IPS DF 4.7 (cell line): ENCODE measurements around the gene CCT6B.
A peak's percentile ranks its signal among the peaks of the same experiment; 100 is the strongest.
"Not testable (repeated sequence)": the region's sequence is repeated elsewhere in the genome, so short reads cannot be mapped to it uniquely, and the experiment has no call there.

Experiments used
- DNase-seq: peaks from one replicate; pipeline ENCODE4 v3.0.0-alpha.2; 2013; ENCODE audit warnings: low spot score; ENCODE audit errors: extremely low read depth

Gene CCT6B, protein sequence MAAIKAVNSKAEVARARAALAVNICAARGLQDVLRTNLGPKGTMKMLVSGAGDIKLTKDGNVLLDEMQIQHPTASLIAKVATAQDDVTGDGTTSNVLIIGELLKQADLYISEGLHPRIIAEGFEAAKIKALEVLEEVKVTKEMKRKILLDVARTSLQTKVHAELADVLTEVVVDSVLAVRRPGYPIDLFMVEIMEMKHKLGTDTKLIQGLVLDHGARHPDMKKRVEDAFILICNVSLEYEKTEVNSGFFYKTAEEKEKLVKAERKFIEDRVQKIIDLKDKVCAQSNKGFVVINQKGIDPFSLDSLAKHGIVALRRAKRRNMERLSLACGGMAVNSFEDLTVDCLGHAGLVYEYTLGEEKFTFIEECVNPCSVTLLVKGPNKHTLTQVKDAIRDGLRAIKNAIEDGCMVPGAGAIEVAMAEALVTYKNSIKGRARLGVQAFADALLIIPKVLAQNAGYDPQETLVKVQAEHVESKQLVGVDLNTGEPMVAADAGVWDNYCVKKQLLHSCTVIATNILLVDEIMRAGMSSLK

DNA sequence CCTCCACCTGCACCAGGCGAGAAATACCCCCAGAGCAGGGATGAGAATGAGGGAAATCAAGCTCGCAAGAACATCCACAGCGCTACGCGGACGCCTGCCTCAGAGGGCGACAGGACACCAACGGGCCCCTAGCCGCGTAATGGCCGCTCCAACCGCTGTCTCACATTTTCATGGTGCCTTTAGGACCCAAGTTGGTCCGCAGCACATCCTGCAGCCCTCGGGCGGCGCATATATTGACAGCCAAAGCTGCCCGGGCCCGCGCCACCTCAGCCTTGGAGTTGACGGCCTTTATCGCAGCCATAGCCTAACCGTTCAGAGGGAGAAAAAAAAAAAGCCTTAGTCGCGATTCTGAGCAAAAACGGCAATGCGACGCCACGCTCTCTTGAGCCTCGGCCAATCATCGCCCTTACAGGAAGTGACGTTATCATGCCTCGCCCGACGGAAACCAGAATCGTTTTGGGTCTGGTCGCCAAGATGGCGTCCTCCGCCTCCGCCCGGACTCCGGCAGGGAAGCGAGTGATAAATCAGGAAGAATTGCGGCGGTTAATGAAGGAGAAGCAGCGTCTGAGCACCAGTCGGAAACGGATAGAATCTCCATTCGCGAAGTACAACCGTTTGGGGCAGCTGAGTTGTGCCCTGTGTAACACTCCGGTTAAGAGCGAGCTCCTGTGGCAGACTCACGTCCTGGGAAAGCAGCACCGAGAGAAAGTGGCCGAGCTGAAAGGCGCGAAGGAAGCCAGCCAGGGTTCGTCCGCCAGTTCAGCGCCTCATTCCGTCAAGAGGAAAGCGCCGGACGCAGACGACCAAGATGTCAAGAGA, at the start of gene CCT6B, which contains the start of gene ZNF830:
CCT6B (minus strand) TSS at position 368 of the 819 bp plus-strand sequence; CDS start at position 301, 67 bp downstream.
ZNF830 (plus strand) TSS at position 448 of the 819 bp plus-strand sequence; CDS start at position 475, 27 bp downstream.
- peak; percentile 80 for DNase-seq

DNA sequence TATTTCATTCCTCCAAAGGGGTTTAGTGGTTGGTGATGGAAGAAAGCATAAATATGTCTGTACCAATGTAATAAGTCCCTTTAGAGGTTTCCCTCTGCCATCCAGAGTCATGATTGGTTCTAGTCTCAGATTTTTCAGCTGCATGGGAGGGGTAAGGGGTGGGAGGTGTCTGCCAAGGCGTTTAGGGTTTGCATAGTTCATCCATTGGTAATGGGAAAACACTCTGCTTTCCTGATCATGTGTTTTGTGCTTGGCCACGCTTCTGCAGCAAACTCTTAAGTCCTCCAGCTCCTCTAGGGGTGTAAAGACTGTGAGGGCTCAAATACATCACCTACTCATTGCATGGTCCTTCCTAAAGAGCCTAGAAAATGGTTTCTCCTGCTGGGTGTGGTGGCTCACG, 48.8 kb upstream of the CCT6B start:
- no peak for DNase-seq

DNA sequence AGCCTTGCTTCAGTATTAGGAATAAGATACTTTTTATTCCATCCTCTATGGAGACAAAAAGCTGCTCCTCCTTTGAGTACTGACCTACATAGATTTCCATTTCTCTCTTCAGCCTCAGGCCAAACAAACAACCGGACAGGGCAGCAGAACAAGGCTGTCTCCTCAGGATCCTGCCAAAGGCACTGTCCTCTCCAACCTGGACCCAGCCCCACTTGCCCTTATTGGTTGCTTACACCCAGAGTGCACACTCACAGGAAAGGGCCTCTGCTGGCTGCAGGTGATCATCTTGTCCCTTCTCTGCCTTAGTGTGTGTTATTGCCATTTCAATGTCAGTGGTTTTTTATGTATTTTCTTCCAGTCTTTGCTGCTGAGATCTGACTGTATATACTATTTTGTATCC, 45.7 kb upstream of the CCT6B start:
- DNase-seq: no peak

DNA sequence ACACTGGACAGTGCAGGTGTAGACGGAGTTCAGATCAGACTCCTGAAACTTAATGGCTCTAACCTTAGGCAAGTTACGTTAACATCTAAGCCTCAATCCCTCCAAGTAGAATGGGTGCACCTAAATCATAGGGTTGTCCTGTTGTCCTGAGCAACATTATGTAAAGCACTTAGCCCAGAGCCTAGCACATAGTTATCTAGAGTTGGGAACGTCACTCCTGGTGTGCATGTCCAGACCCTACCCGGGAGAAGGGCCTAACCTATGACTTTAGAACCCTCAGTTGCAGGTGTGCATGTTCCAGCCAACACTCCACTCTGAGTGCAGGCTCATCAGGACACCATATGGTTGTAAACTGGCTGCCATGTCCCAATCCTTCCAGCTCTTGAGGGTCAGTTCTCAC, 45.1 kb upstream of the CCT6B start:
- no peak for DNase-seq

DNA sequence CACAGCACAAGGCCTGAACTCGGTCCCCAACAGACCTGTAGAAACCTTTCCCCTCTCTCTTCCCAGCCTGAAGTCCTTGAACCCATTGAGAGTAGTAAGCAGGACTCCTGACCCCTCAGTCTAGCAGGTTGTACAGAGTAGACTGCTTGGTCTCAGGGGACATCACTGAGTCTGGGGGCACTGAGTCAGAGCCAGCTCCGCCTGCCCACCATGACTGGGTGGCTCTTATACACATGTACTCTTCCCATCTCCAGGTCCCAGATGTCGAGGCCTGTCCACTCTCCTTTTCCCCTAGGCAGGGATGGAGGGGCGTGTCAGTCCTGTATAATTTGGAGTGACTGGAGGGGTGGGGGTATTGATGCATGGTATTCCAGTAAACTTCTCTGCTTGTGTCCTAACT, 42.5 kb upstream of the CCT6B start:
- no peak for DNase-seq

DNA sequence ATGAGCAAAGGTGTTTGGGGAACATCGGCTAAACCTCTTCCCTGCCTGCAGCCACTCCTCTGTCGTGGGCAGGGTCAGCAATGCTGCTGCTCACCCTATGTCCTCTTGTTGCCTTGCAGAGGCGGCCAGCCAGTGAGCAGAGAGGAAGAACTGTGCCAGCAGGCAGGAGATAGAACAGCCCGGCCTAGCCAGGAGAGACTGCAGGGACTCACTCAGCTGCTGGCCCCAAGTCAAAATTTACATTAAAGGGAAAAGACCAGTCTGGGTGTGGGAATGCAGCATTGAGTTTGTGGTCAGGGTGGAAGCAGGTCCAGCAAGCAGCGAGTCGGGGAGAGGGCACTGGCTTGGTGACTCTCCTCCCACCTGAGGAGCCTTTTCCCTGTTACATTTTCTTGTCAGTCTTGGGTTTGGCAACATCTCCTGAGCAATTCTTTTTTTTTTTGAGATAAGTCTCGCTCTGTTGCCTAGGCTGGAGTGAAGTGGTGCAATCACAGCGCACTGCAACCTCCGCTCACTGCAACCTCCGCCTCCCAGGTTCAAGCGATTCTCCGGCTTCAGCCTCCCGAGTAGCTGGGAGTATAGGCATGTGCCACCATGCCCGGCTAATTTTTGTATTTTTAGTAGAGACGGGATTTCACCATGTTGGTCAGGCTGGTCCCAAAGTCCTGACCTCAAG, 41.8 kb upstream of the CCT6B start:
- no peak for DNase-seq

DNA sequence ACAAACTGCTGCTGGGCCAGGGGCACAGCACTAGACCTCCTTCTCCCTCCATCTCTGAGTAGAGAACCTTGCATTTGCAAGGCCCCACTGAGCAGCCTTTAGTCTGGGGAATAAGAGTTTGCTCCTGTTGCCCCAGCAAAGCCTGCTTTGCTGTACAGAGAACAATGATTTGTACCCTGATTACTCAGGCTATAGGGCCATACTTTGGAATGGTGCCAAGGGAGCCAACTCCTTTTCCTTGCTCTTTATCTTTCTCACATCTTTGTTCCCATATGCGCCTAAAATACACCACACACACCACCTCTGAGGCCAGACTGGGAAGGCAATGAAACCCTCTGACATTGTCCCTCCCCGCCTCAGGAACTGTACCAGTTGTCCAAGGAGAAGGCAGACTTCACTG, 40.3 kb upstream of the CCT6B start:
- no peak for DNase-seq

DNA sequence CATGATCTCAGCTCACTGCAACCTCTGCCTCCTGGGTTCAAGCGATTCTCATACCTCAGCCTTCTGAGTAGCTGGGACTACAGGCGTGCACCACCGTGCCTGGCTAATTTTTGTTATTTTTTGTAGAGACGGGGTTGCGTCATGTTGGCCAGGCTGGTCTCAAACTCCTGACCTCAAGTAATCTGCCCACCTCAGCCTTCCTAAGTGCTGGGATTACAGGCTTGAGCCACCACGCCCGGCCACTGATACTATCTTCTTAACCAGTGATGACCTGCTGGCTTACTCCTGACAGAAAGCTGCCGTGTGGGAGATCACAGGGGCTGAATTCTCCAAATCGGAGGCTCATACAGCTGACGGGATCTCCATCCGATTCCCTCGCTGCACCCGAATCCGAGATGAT, 39.7 kb upstream of the CCT6B start:
- not testable (repeated sequence) for DNase-seq

DNA sequence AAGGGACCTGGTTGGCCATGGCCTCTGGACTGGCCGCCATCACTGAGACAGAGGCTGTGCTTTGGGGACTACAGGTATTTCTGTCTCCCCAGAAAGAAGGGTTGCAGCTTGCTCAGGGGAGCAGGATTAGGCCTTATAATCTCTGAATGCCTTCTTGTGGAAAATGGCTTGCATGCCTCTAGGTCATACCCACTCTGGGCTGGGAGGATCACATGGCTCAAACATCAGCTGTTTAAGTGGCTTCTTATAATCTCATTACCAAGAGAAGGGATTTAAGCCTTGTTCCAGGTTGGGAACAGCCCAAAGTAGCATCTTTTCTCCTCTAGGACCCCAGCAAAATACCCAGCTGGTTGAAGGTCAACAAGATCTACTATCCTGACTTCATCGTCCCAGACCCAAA, 38.2 kb upstream of the CCT6B start:
- no peak for DNase-seq

DNA sequence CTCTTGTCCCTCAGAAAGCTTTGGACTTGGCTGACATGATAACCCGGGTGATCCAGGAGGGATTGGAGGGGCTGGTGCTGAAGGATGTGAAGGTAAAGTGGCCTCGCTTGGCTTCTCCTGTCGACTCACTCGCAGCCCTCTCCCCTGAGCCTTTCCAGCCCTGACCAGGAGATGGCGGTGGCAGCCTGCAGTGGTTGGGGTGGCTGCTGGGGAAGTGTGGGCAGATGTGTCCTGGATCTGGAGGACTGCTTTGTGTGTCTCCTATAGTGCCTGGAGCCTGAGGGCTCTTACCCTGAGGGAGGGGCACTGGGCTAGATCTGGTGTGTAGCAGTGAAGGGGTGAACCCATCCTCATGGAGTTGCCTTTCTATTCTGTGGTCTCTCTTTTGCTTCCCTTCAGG, 36.9 kb upstream of the CCT6B start:
- DNase-seq: peak; percentile 28

DNA sequence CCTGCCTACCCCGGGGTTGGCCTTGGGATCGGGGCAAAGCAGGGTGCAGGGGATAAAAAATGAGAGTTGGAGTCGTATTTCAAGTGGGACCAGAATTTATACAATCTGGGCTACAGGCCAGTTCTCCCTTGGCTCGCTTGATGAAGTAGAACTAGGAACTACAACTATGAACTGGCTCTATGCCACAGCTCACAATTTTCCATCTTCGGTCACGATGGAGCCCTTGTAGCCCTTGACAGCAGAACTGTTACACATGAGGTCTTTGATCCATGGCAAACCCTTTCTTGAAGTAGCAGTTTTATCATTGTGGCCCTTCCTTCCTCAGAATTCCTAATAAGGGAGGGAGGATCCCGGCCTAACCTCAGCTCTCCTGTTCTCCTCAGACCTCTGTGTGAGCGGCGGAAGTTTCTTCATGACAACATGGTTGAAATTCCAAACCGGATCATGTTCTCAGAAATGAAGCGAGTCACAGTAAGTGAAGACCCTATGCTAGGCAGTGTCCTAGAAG, 36.1 kb upstream of the CCT6B start:
- no peak for DNase-seq

DNA sequence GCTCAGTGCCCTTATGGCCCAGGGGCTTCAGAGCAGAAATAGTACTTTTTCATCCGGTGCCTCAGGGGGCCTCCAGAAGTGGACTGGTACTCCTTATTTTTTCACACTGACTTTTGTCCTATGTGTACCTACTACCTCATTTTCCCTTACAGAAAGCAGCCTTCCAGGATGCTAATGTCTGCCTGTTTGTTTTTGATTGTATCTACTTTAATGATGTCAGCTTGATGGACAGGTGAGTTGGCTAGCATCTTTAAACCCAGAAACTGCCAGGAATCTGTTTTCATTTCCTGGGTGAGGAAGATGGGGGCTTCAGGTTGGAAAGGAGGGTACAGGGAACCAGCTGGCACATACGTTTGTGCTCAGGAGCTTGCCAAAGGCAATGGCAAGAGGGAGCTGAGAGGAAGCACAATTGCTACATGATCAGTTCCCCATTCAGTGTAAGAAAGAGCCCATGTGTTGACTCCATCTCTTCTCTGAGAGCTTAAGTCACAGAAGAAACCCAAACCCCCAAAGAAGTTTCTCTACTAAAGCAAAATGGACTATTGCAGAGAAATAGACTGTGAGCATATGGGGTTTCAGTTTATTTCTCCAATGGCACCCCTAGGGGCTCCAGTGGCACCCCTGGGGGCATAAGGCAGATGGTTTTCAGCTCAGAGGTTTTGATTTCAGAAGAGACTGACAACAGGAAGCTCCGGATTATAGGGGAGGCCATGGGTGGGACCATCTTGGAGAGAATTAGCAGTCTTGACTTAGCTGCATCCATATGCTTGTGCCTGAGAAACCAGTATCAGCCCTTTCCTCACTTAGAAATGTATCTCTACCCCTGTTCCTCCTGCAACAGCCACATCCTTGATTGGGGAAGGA, 35.4 kb upstream of the CCT6B start:
- no peak for DNase-seq

DNA sequence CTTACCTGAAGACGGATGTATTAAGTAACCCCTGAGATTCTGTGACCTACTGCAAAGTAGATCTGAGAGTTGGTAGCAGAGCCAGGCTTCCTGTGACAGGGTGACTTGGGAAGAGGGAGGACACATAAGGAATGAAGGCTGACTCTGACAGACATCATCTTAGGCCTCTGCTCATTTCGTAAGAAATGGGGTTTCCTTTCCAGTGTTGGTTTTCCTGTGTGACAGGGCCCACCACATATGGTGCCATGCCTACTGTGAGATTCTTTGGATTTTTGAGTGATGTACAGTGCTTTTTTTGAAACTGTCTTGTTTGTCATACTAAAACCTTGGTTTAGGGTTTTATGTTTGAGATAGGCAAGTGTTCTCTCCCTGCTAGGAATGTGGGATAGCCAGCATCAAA, 31.8 kb upstream of the CCT6B start:
- no peak for DNase-seq

DNA sequence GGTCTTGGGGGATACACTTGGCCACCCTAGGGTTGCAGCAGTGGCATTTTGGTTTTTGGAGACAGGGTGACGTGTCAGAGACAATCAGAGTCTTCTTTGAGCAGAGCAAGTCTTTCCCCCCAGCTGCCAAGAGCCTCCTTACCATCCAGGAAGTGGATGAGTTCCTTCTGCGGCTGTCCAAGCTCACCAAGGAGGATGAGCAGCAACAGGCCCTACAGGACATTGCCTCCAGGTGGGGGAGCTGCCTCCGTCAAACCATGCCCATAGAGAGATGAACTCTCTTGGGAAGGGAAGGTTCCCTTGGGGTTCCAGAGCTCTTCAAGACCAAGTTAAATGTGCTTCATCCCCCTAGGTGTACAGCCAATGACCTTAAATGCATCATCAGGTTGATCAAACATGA, 30.3 kb upstream of the CCT6B start:
- DNase-seq: no peak

DNA sequence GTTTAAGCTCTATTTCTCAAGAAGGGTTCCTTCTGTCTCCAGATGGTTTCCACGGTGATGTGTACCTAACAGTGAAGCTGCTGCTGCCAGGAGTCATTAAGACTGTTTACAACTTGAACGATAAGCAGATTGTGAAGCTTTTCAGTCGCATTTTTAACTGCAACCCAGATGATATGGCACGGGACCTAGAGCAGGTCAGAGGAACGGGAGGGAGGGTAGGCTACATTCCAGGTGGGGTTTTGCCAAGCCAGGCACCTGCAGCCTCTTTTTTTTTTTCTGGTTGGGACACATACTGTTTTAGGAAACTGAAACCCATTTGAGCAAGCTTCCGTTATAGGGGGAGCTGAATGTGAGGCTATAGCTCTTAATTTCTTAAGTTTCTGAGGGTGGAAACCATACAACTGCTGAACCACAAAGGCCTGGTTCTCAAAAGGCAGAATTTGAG, 29.7 kb upstream of the CCT6B start:
- DNase-seq: no peak

DNA sequence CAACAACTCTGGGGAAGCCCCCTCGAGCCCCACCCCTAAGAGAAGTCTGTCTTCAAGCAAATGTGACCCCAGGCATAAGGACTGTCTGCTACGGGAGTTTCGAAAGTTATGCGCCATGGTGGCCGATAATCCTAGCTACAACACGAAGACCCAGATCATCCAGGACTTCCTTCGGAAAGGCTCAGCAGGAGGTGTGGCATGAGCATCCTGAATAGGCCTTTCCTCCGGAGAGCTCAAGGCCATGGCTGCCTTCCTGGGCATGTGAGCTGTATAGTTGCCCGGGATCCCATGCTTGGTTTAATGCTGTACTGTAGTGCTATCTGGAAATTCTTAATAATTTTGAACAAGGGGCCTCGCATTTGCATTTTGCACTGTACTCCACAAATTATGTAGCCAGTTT, 28.2 kb upstream of the CCT6B start:
- no peak for DNase-seq

DNA sequence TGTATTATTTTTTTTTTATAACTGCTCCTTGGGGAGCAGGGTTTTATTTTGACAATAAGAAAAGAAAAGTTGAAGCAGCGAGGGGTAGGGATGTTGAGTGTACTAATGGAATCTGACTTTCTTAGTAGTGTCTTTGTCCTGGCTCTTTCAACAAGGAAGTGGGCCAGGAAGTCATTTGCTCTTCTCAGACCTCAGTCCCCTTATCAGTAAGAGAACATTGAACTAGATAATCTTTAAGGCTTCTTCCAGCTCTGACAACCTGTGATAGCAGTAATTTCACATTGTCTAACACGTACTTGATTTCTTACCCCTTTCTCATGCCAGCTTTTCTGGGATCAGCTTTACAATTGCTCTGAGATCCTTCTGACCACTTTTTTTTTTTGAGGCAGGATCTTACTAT, 27.4 kb upstream of the CCT6B start:
- DNase-seq: no peak

DNA sequence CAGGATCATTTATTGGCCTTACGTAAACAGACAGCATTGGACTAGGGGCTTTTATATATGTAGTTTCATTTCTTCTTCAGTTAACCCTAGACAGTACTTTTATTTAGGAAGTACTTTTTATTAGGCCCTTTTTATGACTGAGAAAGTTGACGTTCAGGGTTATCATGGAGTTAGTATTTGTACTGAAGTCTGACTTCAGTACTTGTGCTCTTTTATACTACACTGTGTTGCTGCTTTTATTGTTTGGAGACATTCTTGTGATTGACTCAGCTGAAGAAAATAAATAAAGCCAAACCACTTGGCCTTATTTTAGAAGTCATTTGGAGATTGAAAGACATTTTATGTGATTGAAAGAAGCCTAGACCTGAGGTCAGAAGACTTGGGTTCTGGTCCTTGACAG, 26.0 kb upstream of the CCT6B start:
- no peak for DNase-seq

DNA sequence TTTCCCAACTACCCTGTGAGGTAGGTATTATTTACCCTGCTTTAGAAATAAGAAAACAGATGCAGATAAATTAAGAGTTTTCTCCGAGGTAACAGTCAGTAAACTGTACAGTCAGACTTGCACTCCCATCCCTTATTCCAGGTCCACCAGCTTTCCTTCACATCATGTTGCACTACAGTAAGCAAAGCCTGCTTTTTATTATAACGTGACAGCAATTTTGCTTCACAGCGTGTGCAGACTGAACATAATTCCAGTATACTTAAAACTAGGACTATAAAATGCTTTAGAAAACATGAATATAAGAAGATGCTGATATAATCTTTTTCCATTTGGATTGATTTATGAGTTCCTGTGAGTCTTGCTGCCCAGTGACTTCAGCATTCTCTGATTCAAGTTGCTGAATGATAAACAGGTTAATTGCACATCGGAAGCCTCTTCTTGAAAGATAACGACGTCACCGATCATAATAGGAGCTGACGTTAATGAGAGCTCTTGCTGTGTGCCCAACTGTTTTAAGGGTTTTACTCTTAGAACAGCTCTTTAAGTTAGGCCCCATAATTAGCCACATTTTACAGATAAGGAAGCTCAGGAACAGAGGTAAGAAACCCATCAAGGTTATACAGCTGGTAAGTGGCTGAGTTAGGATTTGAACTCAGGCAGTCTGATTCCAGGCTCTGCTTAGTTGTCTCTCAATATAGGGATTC, 20.4 kb upstream of the CCT6B start:
- DNase-seq: no peak
